Right atrium auricular region (tissue), 2 donors: ENCODE data around the gene BHLHE41. TPM values are rescaled to one million over a fixed set of nuclear protein-coding genes. Genes with fewer than 3 reads are reported as not detected.

Experiments
- DNase-seq: peaks from one replicate; pipeline ENCODE4 v3.0.0-alpha.2; 2019; ENCODE audit warnings: low spot score
- H3K27ac ChIP-seq, 2 donors: fragments of 200-600 bp; sonication (generic); 1 replicate in 1 of 2; 2 replicates in 1 of 2; pipeline ENCODE4 v1.5.1; 2016 to 2019
- H3K27me3 ChIP-seq, 2 donors: fragments of 200-600 bp; sonication (generic); one replicate each; pipeline versions ENCODE4 v1.5.1 to v1.6.0; 2017 to 2019
- H3K36me3 ChIP-seq: fragments of 200-600 bp; sonication (generic); one replicate; pipeline ENCODE4 v1.5.1; 2016
- H3K4me1 ChIP-seq, 2 donors: fragments of 200-600 bp; sonication (generic); one replicate each; pipeline versions ENCODE4 v1.5.1 to v1.6.0; 2017 to 2019
- H3K4me3 ChIP-seq, 2 donors: fragments of 200-600 bp; sonication (generic); 1 replicate in 1 of 2; 2 replicates in 1 of 2; pipeline ENCODE4 v1.5.1; 2017 to 2019; ENCODE audit warnings: mild to moderate bottlenecking in 1 of 2, moderate library complexity in 1 of 2
- H3K9me3 ChIP-seq, 2 donors: fragments of 200-600 bp; sonication (generic); one replicate each; pipeline ENCODE4 v1.5.1; 2019
- CTCF ChIP-seq, 2 donors: fragments of 200-600 bp; sonication (generic); IDR thresholded peaks; one replicate each; pipeline ENCODE4 v1.5.1; 2019; ENCODE audit warnings: antibody characterized with exemption in 2 of 2
- total RNA-seq, 2 donors: library from RNA; depleted of rRNA; stranded (reverse); fragments of >200 nt; gene quantifications; one replicate each; pipeline ENCODE4 v1.1.0, GENCODE V29; 2016

The BHLHE41 gene
- total RNA-seq, 2 donors from 2014 or later, result 13.4 to 15.0 TPM

- Histone ChIP-seq H3K4me1 (no peaks in the 10 kb centered on the region), H3K27me3 (no peaks in the 10 kb centered on the region), H3K9me3 (no peaks in the 10 kb centered on the region), H3K36me3 (no peaks in the 10 kb centered on the region), H3K4me3 (no peak overlapping the region), H3K27ac (no peak overlapping the region)
- no peak for DNase-seq
- TF ChIP-seq CTCF (IDR thresholded peaks at IDR 0.05), result no peak
Observed at GRCh38 chr12:26133521-26133920, 8.7 kb upstream of the BHLHE41 start.

GRCh38 chr12:26132866-26133265 is 8.0 kb upstream of the BHLHE41 start:
- Histone ChIP-seq H3K4me1 (no peaks in the 10 kb centered on the region), H3K27ac (no peak overlapping the region), H3K4me3 (no peak overlapping the region), H3K9me3 (no peaks in the 10 kb centered on the region), H3K27me3 (no peaks in the 10 kb centered on the region), H3K36me3 (no peaks in the 10 kb centered on the region)
- no peak for DNase-seq
- no peak for TF ChIP-seq CTCF (IDR thresholded peaks at IDR 0.05)

GRCh38 chr12:26131936-26132335 is 7.1 kb upstream of the BHLHE41 start:
- H3K27me3 ChIP-seq, result no peaks in the 10 kb centered on the region
- H3K4me1 ChIP-seq, result peaks cover 0 to 4% of the 10 kb centered on the region in 2 donors
- DNase-seq, result no peak
- no peak overlapping the region for H3K27ac ChIP-seq
- no peak overlapping the region for H3K4me3 ChIP-seq
- TF ChIP-seq CTCF (IDR thresholded peaks at IDR 0.05), result no peak
- no peaks in the 10 kb centered on the region for H3K36me3 ChIP-seq
- no peaks in the 10 kb centered on the region for H3K9me3 ChIP-seq

GRCh38 chr12:26130728-26131127 is 5.9 kb upstream of the BHLHE41 start:
- Histone ChIP-seq H3K27me3 (no peaks in the 10 kb centered on the region), H3K36me3 (no peaks in the 10 kb centered on the region), H3K9me3 (no peaks in the 10 kb centered on the region), H3K27ac (no peak overlapping the region), H3K4me3 (no peak overlapping the region), H3K4me1 (peaks cover 0 to 7% of the 10 kb centered on the region in 2 donors)
- no peak for DNase-seq
- TF ChIP-seq CTCF (IDR thresholded peaks at IDR 0.05), result no peak

GRCh38 chr12:26128168-26128567 is 3.3 kb upstream of the BHLHE41 start:
- Histone ChIP-seq H3K9me3 (no peaks in the 10 kb centered on the region), H3K36me3 (no peaks in the 10 kb centered on the region), H3K27ac (no peak overlapping the region), H3K27me3 (no peaks in the 10 kb centered on the region), H3K4me3 (no peak overlapping the region), H3K4me1 (peaks cover 0 to 22% of the 10 kb centered on the region in 2 donors)
- TF ChIP-seq CTCF (IDR thresholded peaks at IDR 0.05), result no peak
- DNase-seq, result no peak

GRCh38 chr12:26127404-26127803 is 2.6 kb upstream of the BHLHE41 start:
- H3K36me3 ChIP-seq, result no peaks in the 10 kb centered on the region
- H3K9me3 ChIP-seq, result no peaks in the 10 kb centered on the region
- no peak overlapping the region for H3K4me3 ChIP-seq
- no peak for TF ChIP-seq CTCF (IDR thresholded peaks at IDR 0.05)
- peak overlapping the region; percentile 97 for H3K27ac ChIP-seq
- no peak for DNase-seq
- peaks cover 0 to 22% of the 10 kb centered on the region in 2 donors for H3K4me1 ChIP-seq
- no peaks in the 10 kb centered on the region for H3K27me3 ChIP-seq
